HCT116 (cell line): ENCODE measurements around the gene SLC22A8. TPM values are rescaled to one million over a fixed set of nuclear protein-coding genes. Genes with fewer than 3 reads are reported as not detected.

ENCODE experiments used
- ATAC-seq: fragments of 200-7000 bp; cut with Tn5 transposase; 2 replicates; pipeline ENCODE4 v1.9.1; 2020; ENCODE audit warnings: mild to moderate bottlenecking, moderate library complexity
- BruUV-seq: library from RNA; stranded (reverse); fragments of 400-500 nt; replicated peaks from 2 replicates; lab custom pipeline; 2021; lab: Mats Ljungman, UMichigan
- CTCF ChIA-PET: fragments of 300-600 bp; sonication (Branson Sonifier 250); formaldehyde crosslinking; loops from one replicate; lab custom pipeline; 2021; ENCODE audit warnings: antibody characterized with exemption; lab: Charles Lee
- POLR2A ChIA-PET: fragments of 300-600, 350-600 bp; sonication (Branson Sonifier 250); formaldehyde crosslinking; loops from one replicate; lab custom pipeline; 2021; ENCODE audit warnings: antibody characterized with exemption; lab: Charles Lee
- RAD21 ChIA-PET, 2 experiments: fragments of 300-600 bp; sonication (Branson Sonifier 250); formaldehyde crosslinking; loops; one replicate each; lab custom pipeline; 2023; ENCODE audit warnings: low total read pairs in 2 of 2; ENCODE audit not compliant: uncharacterized antibody in 2 of 2, unreplicated experiment in 2 of 2, low non-redundant PET in 1 of 2; lab: Charles Lee
- DNase-seq: peaks from one replicate; pipeline ENCODE4 v3.0.0-alpha.2; 2010; ENCODE audit warnings: low read depth, low spot score
- H2AFZ ChIP-seq: fragments of 200-600 bp; shearing (Covaris generic), sonication (generic); 2 replicates; pipeline ENCODE4 v1.6.1; 2017; ENCODE audit warnings: low read depth, mixed run types, mixed read lengths, antibody characterized with exemption, low read length; ENCODE audit not compliant: poor library complexity, severe bottlenecking
- H3K27ac ChIP-seq: 2 replicates; pipeline ENCODE4 v1.5.1; 2012; ENCODE audit warnings: low read depth, low read length
- H3K27me3 ChIP-seq: fragments of 200-600 bp; sonication (generic); 2 replicates; pipeline ENCODE4 v1.6.1; 2016; ENCODE audit warnings: mixed run types, low read length, mixed read lengths; ENCODE audit not compliant: insufficient read depth
- H3K36me3 ChIP-seq, 2 experiments: fragments of 200-500 bp in 1 of 2; fragments of 200-600 bp in 1 of 2; sonication (Bioruptor generic) in 1 of 2; sonication (generic) in 1 of 2; 2 replicates each; pipeline versions ENCODE4 v1.5.1 to v1.6.1; 2014 to 2016; ENCODE audit warnings: low read length in 2 of 2, inconsistent platforms in 1 of 2, mixed read lengths in 1 of 2, mixed run types in 1 of 2; ENCODE audit not compliant: insufficient read depth in 2 of 2, control insufficient read depth in 1 of 2
- H3K4me1 ChIP-seq, 2 experiments: fragments of 200-600 bp in 1 of 2; sonication (generic) in 1 of 2; 2 replicates each; pipeline versions ENCODE4 v1.5.1 to v1.6.1; 2012 to 2017; ENCODE audit warnings: low read length in 2 of 2, inconsistent platforms in 1 of 2, mild to moderate bottlenecking in 1 of 2, mixed read lengths in 1 of 2, mixed run types in 1 of 2, moderate library complexity in 1 of 2; ENCODE audit not compliant: insufficient read depth in 2 of 2, control insufficient read depth in 1 of 2
- H3K4me2 ChIP-seq: fragments of 200-600 bp; sonication (generic); 2 replicates; pipeline ENCODE4 v1.6.1; 2017; ENCODE audit warnings: mixed run types, low read length, mixed read lengths
- H3K4me3 ChIP-seq, 2 experiments: fragments of 200-600 bp in 1 of 2; sonication (generic) in 1 of 2; replicated peaks in 1 of 2; 2 replicates each; pipeline ENCODE4 v1.5.1; 2011 to 2016; ENCODE audit warnings: low read length in 2 of 2, control low read depth in 1 of 2, low read depth in 1 of 2, mild to moderate bottlenecking in 1 of 2, mixed read lengths in 1 of 2, mixed run types in 1 of 2
- H3K79me2 ChIP-seq: fragments of 200-600 bp; sonication (generic); 2 replicates; pipeline ENCODE4 v1.6.1; 2017; ENCODE audit warnings: mild to moderate bottlenecking, mixed run types, low read length, moderate library complexity, mixed read lengths; ENCODE audit not compliant: insufficient read depth
- H3K9ac ChIP-seq: fragments of 200-600 bp; sonication (generic); 2 replicates; pipeline ENCODE4 v1.6.1; 2016; ENCODE audit warnings: low read length, mixed read lengths
- H3K9me2 ChIP-seq: fragments of 200-600 bp; sonication (generic), shearing (Covaris generic); 2 replicates; pipeline ENCODE4 v1.6.1; 2017; ENCODE audit warnings: mixed run types, mild to moderate bottlenecking, moderate library complexity; ENCODE audit not compliant: insufficient read depth
- H3K9me3 ChIP-seq, 2 experiments: fragments of 200-500 bp in 1 of 2; fragments of 200-600 bp in 1 of 2; sonication (Bioruptor generic) in 1 of 2; sonication (generic) in 1 of 2; 2 replicates each; pipeline ENCODE4 v1.6.1; 2014 to 2017; ENCODE audit warnings: low read length in 2 of 2, mixed read lengths in 2 of 2, inconsistent platforms in 1 of 2, low read depth in 1 of 2, mild to moderate bottlenecking in 1 of 2, mixed run types in 1 of 2, moderate library complexity in 1 of 2; ENCODE audit not compliant: control insufficient read depth in 1 of 2, insufficient read depth in 1 of 2
- H4K20me1 ChIP-seq: fragments of 200-600 bp; sonication (generic), shearing (Covaris generic); 2 replicates; pipeline ENCODE4 v1.6.1; 2017; ENCODE audit warnings: mixed run types, mild to moderate bottlenecking, moderate library complexity; ENCODE audit not compliant: insufficient read depth
- ATF3 ChIP-seq: IDR thresholded peaks from 2 replicates; pipeline ENCODE4 v1.6.1; 2012
- CBX3 ChIP-seq: IDR thresholded peaks from 2 replicates; pipeline ENCODE4 v1.6.1; 2012; ENCODE audit warnings: low read depth
- CEBPB ChIP-seq: IDR thresholded peaks from 2 replicates; pipeline ENCODE4 v1.6.1; 2012; ENCODE audit warnings: low read depth
- EZH2phosphoT487 ChIP-seq: fragments of 200-600 bp; IDR thresholded peaks from 2 replicates; pipeline ENCODE4 v1.6.1; 2018; ENCODE audit warnings: antibody characterized with exemption, borderline replicate concordance
- POLR2A ChIP-seq: IDR thresholded peaks from 2 replicates; pipeline ENCODE4 v1.7.0; 2011; ENCODE audit warnings: borderline replicate concordance; ENCODE audit not compliant: insufficient read depth, insufficient read length; ENCODE audit errors: extremely low read depth
- POLR2AphosphoS5 ChIP-seq: IDR thresholded peaks from 2 replicates; pipeline ENCODE4 v1.6.1; 2011; ENCODE audit warnings: mild to moderate bottlenecking, low read depth, low read length, moderate library complexity
- REST ChIP-seq: IDR thresholded peaks from 2 replicates; pipeline ENCODE4 v1.6.1; 2012; ENCODE audit warnings: low read depth
- SIN3A ChIP-seq: IDR thresholded peaks from 2 replicates; pipeline ENCODE4 v1.6.1; 2012; ENCODE audit warnings: low read depth
- ZBTB33 ChIP-seq: IDR thresholded peaks from 2 replicates; pipeline ENCODE4 v1.6.1; 2011; ENCODE audit warnings: mild to moderate bottlenecking, low read length, moderate library complexity; ENCODE audit not compliant: insufficient replicate concordance; ENCODE audit errors: extremely low read depth
- ZNF274 ChIP-seq: fragments of 200-500 bp; sonication (Bioruptor generic); IDR thresholded peaks from 2 replicates; pipeline ENCODE4 v1.6.1; 2014; ENCODE audit warnings: mild to moderate bottlenecking, low read depth, low read length, inconsistent platforms
- intact Hi-C: fragments of 100-400 bp; cut with micrococcal nuclease; formaldehyde crosslinking; loops from 2 replicates; pipeline ENCODE4 v1.10.0; 2022
- total RNA-seq: library from RNA; stranded (reverse); gene quantifications from one replicate; pipeline ENCODE4 v1.2.1, GENCODE V29; 2021; ENCODE audit not compliant: unreplicated experiment

Gene SLC22A8
- total RNA-seq, 1 experiment from 2014 or later = not detected

GRCh38 chr11:63017306-63017974 is 1.8 kb upstream of the SLC22A8 start:
- Histone ChIP-seq H2AFZ (no peak overlapping the region), H3K4me1 (peaks cover 13 to 16% of the 10 kb centered on the region in 2 experiments), H3K79me2 (no peaks in the 10 kb centered on the region), H3K9me2 (no peaks in the 10 kb centered on the region), H3K9ac (no peak overlapping the region), H3K9me3 (no peaks in the 10 kb centered on the region), H3K27ac (no peak overlapping the region; the same call in 1 of the 2 replicates), H3K36me3 (no peaks in the 10 kb centered on the region), H4K20me1 (no peaks in the 10 kb centered on the region), H3K27me3 (no peaks in the 10 kb centered on the region), H3K4me3 (no peak overlapping the region), H3K4me2 (no peak overlapping the region)
- intact Hi-C loops = no loop called here
- ChIA-PET CTCF (interaction anchor here (0.9 to 1.3 kb wide), 3 partner anchors 42 to 110 kb away, joined by 3 to 6 read pairs (median 4); no protein-coding TSS in a partner anchor), RAD21 (no interaction called here), POLR2A (no interaction called here)
- no peak for TF ChIP-seq CBX3
- TF ChIP-seq ATF3 = no peak
- TF ChIP-seq POLR2A = no peak
- TF ChIP-seq CEBPB = no peak
- TF ChIP-seq ZNF274 = no peak
- no peak for TF ChIP-seq REST
- no peak for TF ChIP-seq ZBTB33
- no peak for TF ChIP-seq EZH2phosphoT487
- TF ChIP-seq SIN3A = no peak
- no peak for TF ChIP-seq POLR2AphosphoS5
- ATAC-seq = no peak
- no peak for DNase-seq
- no TSS peak for BruUV-seq
